OCI-LY1 (cell line): ENCODE measurements around the gene TKTL1.

ENCODE experiments used
- H2AFZ ChIP-seq: fragments of 200-600 bp; sonication (generic), shearing (Covaris generic); 2 replicates; pipeline ENCODE4 v1.6.0; 2014; ENCODE audit warnings: antibody characterized with exemption, mild to moderate bottlenecking, low read length
- H3F3A ChIP-seq: fragments of 200-600 bp; sonication (generic), shearing (Covaris generic); 2 replicates; pipeline ENCODE4 v1.6.0; 2014; ENCODE audit warnings: mild to moderate bottlenecking, antibody characterized with exemption, low read length, moderate library complexity; ENCODE audit not compliant: insufficient read depth
- H3K27ac ChIP-seq: fragments of 200-600 bp; sonication (generic); 2 replicates; pipeline ENCODE4 v1.5.1; 2014; ENCODE audit warnings: low read length, mixed run types, mild to moderate bottlenecking, low read depth; ENCODE audit not compliant: poor library complexity, severe bottlenecking
- H3K27me3 ChIP-seq: fragments of 200-600 bp; sonication (generic); 2 replicates; pipeline ENCODE4 v1.6.0; 2014; ENCODE audit warnings: antibody characterized with exemption, mild to moderate bottlenecking, low read length, moderate library complexity; ENCODE audit not compliant: insufficient read depth
- H3K36me3 ChIP-seq: fragments of 200-600 bp; sonication (generic); 2 replicates; pipeline ENCODE4 v1.6.1; 2014; ENCODE audit warnings: mild to moderate bottlenecking, antibody characterized with exemption, low read length, moderate library complexity, mixed read lengths; ENCODE audit not compliant: insufficient read depth
- H3K4me1 ChIP-seq: fragments of 200-600 bp; sonication (generic); 2 replicates; pipeline ENCODE4 v1.5.1; 2014; ENCODE audit warnings: mild to moderate bottlenecking, low read length, moderate library complexity; ENCODE audit not compliant: insufficient read depth, severe bottlenecking
- H3K4me2 ChIP-seq: fragments of 200-600 bp; sonication (generic), shearing (Covaris generic); 2 replicates; pipeline ENCODE4 v1.6.1; 2014; ENCODE audit warnings: low read length
- H3K4me3 ChIP-seq: fragments of 200-600 bp; sonication (generic); 2 replicates; pipeline ENCODE4 v1.5.1; 2014; ENCODE audit warnings: low read length, low read depth, mild to moderate bottlenecking, mixed read lengths; ENCODE audit not compliant: poor library complexity, severe bottlenecking
- H3K79me2 ChIP-seq: fragments of 200-600 bp; shearing (Covaris generic); 2 replicates; pipeline ENCODE4 v1.6.1; 2016; ENCODE audit warnings: mixed run types, low read length, mixed read lengths; ENCODE audit not compliant: insufficient read depth
- H3K9ac ChIP-seq: fragments of 200-600 bp; sonication (generic), shearing (Covaris generic); 2 replicates; pipeline ENCODE4 v1.6.1; 2014; ENCODE audit warnings: mild to moderate bottlenecking, low read length, mixed read lengths
- H3K9me2 ChIP-seq: fragments of 200-600 bp; sonication (generic), shearing (Covaris generic); 2 replicates; pipeline ENCODE4 v1.6.1; 2014; ENCODE audit warnings: low read depth, mild to moderate bottlenecking, low read length, mixed read lengths
- H3K9me3 ChIP-seq: fragments of 200-600 bp; shearing (Covaris generic); 2 replicates; pipeline ENCODE4 v1.6.1; 2014; ENCODE audit warnings: low read length, mixed read lengths
- H4K20me1 ChIP-seq: fragments of 200-600 bp; sonication (generic), shearing (Covaris generic); 2 replicates; pipeline ENCODE4 v1.6.0; 2016; ENCODE audit warnings: mild to moderate bottlenecking, low read length; ENCODE audit not compliant: insufficient read depth
- EZH2 ChIP-seq: fragments of 200-600 bp; sonication (generic), shearing (Covaris generic); IDR thresholded peaks from 2 replicates; pipeline ENCODE4 v1.8.0; 2017; ENCODE audit warnings: borderline replicate concordance, mixed run types, mild to moderate bottlenecking, antibody characterized with exemption, low read length, moderate library complexity, mixed read lengths
- TF ChIP-seq, protein P1 (sequence below): fragments of 200-600 bp; sonication (generic), shearing (Covaris generic); IDR thresholded peaks from 2 replicates; pipeline ENCODE4 v1.5.1; 2017; ENCODE audit warnings: mild to moderate bottlenecking, antibody characterized with exemption, low read length, moderate library complexity, mixed read lengths

Gene TKTL1

DNA sequence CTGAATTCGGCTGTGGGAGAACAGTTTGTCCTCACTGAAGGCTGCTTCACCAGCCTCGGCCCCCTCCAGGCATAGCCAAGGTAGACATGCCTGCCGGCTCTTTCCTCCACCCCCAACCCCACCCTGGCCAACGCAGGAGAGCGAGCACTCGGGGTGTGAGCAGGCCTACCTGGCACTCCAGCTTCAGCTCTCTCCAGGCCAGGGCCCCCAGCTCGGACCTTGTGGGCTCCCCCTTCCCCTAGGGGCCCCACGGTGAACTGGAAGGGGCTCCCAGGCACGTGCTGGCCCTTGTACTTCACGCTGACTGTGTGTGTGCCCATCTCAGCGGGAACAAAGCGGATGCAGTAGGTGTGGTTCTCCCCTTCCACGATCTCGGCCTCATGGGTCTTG is 56.4 kb downstream of the TKTL1 start:
- H3K9me3 ChIP-seq, result no peaks in the 10 kb centered on the region
- H3K27me3 ChIP-seq, result no peaks in the 10 kb centered on the region
- H4K20me1 ChIP-seq, result no peaks in the 10 kb centered on the region
- H3K79me2 ChIP-seq, result no peaks in the 10 kb centered on the region
- H3K9me2 ChIP-seq, result no peaks in the 10 kb centered on the region
- TF ChIP-seq, protein P1, sequence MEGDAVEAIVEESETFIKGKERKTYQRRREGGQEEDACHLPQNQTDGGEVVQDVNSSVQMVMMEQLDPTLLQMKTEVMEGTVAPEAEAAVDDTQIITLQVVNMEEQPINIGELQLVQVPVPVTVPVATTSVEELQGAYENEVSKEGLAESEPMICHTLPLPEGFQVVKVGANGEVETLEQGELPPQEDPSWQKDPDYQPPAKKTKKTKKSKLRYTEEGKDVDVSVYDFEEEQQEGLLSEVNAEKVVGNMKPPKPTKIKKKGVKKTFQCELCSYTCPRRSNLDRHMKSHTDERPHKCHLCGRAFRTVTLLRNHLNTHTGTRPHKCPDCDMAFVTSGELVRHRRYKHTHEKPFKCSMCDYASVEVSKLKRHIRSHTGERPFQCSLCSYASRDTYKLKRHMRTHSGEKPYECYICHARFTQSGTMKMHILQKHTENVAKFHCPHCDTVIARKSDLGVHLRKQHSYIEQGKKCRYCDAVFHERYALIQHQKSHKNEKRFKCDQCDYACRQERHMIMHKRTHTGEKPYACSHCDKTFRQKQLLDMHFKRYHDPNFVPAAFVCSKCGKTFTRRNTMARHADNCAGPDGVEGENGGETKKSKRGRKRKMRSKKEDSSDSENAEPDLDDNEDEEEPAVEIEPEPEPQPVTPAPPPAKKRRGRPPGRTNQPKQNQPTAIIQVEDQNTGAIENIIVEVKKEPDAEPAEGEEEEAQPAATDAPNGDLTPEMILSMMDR, result no peak
- H2AFZ ChIP-seq, result no peak overlapping the region
- no peak overlapping the region for H3K4me2 ChIP-seq
- no peaks in the 10 kb centered on the region for H3F3A ChIP-seq
- no peak overlapping the region for H3K9ac ChIP-seq
- H3K4me3 ChIP-seq, result no peak overlapping the region
- peaks cover 6% of the 10 kb centered on the region for H3K4me1 ChIP-seq
- H3K27ac ChIP-seq, result no peak overlapping the region
- H3K36me3 ChIP-seq, result peaks cover 53% of the 10 kb centered on the region

- Histone ChIP-seq H3K27ac (no peak overlapping the region), H3K9me3 (no peaks in the 10 kb centered on the region), H2AFZ (no peak overlapping the region), H3K79me2 (no peaks in the 10 kb centered on the region), H3K36me3 (peaks cover 57% of the 10 kb centered on the region), H3K4me2 (no peak overlapping the region), H3K9ac (no peak overlapping the region), H3K4me3 (no peak overlapping the region), H3K9me2 (no peaks in the 10 kb centered on the region), H4K20me1 (no peaks in the 10 kb centered on the region), H3K4me1 (peaks cover 2% of the 10 kb centered on the region), H3F3A (no peaks in the 10 kb centered on the region), H3K27me3 (no peaks in the 10 kb centered on the region)
- TF ChIP-seq, protein P1, result no peak
- TF ChIP-seq EZH2, result no peak
Observed at GRCh38 chrX:154352466-154352865, 56.9 kb downstream of the TKTL1 start.

- Histone ChIP-seq H4K20me1 (no peaks in the 10 kb centered on the region), H3K4me2 (no peak overlapping the region)
- TF ChIP-seq, protein P1, result no peak
- no peak for TF ChIP-seq EZH2
Observed at GRCh38 chrX:154353172-154353843, 57.7 kb downstream of the TKTL1 start.

More at GRCh38 chrX:154353172-154353843, 57.7 kb downstream of the TKTL1 start:
- no peaks in the 10 kb centered on the region for H3K4me1 ChIP-seq
- H3K9ac ChIP-seq, result no peak overlapping the region
- H3K27ac ChIP-seq, result no peak overlapping the region
- H3F3A ChIP-seq, result no peaks in the 10 kb centered on the region
- no peak overlapping the region for H2AFZ ChIP-seq
- H3K27me3 ChIP-seq, result no peaks in the 10 kb centered on the region
- H3K36me3 ChIP-seq, result peaks cover 57% of the 10 kb centered on the region
- no peaks in the 10 kb centered on the region for H3K9me2 ChIP-seq
- H3K9me3 ChIP-seq, result no peaks in the 10 kb centered on the region
- H3K4me3 ChIP-seq, result no peak overlapping the region
- H3K79me2 ChIP-seq, result no peaks in the 10 kb centered on the region
